ENCODE measurements around the gene TMEM151B. TPM values are rescaled to one million over a fixed set of nuclear protein-coding genes. Genes with fewer than 3 reads are reported as not detected.

TMEM151B gene
- total and polyA plus RNA-seq, 10 of the 15 experiments (the other 5 are each of a cell fraction or from before 2014, with no cell fraction given) = 0.01 to 0.19 (median 0.05) TPM; not detected in 6

DNA sequence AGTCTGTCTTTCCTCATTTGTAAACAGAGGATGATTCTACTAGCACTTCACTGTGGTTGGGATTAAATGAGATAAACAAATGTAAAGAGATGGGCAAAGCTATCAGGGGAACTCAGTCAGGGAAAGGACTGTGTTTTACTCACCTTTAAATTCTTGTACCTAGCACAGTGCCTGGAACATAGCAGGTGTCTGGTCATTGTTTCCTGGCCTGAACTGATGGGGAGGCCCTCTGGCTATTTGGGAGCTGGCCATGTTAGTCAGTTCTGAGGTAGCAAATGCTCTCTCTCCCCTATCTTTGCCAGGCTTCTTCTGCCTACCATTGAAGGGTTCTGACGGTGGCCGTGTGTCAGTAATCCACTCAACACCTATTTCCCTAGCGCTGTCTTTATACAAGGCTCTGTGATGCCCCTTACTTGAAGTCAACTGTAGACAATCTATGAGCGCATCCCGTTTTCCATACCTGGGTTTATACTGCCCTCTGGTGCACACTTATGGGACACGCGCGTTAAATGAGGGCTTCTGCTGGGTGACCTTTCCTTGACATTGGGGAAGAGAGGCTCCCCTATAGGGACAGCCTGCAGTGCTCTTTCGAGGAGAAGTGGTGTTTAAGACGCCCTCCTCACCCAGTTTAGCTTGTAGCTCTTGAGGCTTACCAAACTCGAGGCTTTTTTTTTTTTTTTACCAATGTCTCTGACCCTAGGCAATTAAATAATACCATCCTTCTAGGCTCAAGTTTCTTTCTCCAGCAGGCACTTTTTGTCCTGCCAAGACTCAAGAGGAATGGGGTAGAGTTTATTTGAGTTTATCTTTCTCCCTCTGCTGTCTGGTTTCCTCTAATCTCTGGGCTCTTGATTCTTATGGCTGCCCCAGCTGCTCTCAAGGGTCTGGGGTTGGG, 68.2 kb downstream of the TMEM151B start (continued):
- no peak for TF ChIP-seq HCFC1 (IDR thresholded peaks at IDR 0.05; ENCODE audit: low read length)
- no peak for TF ChIP-seq DPF2 (IDR thresholded peaks at IDR 0.05)
- TF ChIP-seq POLR2AphosphoS2 (IDR thresholded peaks at IDR 0.05; ENCODE audit: low read depth, low read length) = no peak
- TF ChIP-seq, protein P1, sequence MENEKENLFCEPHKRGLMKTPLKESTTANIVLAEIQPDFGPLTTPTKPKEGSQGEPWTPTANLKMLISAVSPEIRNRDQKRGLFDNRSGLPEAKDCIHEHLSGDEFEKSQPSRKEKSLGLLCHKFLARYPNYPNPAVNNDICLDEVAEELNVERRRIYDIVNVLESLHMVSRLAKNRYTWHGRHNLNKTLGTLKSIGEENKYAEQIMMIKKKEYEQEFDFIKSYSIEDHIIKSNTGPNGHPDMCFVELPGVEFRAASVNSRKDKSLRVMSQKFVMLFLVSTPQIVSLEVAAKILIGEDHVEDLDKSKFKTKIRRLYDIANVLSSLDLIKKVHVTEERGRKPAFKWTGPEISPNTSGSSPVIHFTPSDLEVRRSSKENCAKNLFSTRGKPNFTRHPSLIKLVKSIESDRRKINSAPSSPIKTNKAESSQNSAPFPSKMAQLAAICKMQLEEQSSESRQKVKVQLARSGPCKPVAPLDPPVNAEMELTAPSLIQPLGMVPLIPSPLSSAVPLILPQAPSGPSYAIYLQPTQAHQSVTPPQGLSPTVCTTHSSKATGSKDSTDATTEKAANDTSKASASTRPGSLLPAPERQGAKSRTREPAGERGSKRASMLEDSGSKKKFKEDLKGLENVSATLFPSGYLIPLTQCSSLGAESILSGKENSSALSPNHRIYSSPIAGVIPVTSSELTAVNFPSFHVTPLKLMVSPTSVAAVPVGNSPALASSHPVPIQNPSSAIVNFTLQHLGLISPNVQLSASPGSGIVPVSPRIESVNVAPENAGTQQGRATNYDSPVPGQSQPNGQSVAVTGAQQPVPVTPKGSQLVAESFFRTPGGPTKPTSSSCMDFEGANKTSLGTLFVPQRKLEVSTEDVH (IDR thresholded peaks at IDR 0.05; ENCODE audit: low read depth, partially characterized antibody) = no peak
- TF ChIP-seq FOXM1 (IDR thresholded peaks at IDR 0.05; ENCODE audit: low read depth, low read length) = 0 out of 2 replicates have a peak, but pooled peaks have one; percentile 17
- TF ChIP-seq ZNF207 (IDR thresholded peaks at IDR 0.05; ENCODE audit: borderline replicate concordance) = no peak
- TF ChIP-seq RB1 (IDR thresholded peaks at IDR 0.05; ENCODE audit: borderline replicate concordance) = no peak
- no peak for TF ChIP-seq HDAC2 (IDR thresholded peaks at IDR 0.05)
- TF ChIP-seq NR2C1 (IDR thresholded peaks at IDR 0.05) = no peak
- TF ChIP-seq EZH2 (IDR thresholded peaks at IDR 0.05; ENCODE audit: borderline replicate concordance, control insufficient read depth, low read depth, low read length) = no peak
- no peak for TF ChIP-seq SUZ12 (IDR thresholded peaks at IDR 0.05; ENCODE audit: unreplicated experiment)
- TF ChIP-seq SMC3 (IDR thresholded peaks at IDR 0.05; ENCODE audit: borderline replicate concordance, low read length) = peak; percentile 74
- TF ChIP-seq, protein P2, sequence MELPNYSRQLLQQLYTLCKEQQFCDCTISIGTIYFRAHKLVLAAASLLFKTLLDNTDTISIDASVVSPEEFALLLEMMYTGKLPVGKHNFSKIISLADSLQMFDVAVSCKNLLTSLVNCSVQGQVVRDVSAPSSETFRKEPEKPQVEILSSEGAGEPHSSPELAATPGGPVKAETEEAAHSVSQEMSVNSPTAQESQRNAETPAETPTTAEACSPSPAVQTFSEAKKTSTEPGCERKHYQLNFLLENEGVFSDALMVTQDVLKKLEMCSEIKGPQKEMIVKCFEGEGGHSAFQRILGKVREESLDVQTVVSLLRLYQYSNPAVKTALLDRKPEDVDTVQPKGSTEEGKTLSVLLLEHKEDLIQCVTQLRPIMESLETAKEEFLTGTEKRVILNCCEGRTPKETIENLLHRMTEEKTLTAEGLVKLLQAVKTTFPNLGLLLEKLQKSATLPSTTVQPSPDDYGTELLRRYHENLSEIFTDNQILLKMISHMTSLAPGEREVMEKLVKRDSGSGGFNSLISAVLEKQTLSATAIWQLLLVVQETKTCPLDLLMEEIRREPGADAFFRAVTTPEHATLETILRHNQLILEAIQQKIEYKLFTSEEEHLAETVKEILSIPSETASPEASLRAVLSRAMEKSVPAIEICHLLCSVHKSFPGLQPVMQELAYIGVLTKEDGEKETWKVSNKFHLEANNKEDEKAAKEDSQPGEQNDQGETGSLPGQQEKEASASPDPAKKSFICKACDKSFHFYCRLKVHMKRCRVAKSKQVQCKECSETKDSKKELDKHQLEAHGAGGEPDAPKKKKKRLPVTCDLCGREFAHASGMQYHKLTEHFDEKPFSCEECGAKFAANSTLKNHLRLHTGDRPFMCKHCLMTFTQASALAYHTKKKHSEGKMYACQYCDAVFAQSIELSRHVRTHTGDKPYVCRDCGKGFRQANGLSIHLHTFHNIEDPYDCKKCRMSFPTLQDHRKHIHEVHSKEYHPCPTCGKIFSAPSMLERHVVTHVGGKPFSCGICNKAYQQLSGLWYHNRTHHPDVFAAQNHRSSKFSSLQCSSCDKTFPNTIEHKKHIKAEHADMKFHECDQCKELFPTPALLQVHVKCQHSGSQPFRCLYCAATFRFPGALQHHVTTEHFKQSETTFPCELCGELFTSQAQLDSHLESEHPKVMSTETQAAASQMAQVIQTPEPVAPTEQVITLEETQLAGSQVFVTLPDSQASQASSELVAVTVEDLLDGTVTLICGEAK (IDR thresholded peaks at IDR 0.05; ENCODE audit: borderline replicate concordance) = no peak
- TF ChIP-seq, protein P3, sequence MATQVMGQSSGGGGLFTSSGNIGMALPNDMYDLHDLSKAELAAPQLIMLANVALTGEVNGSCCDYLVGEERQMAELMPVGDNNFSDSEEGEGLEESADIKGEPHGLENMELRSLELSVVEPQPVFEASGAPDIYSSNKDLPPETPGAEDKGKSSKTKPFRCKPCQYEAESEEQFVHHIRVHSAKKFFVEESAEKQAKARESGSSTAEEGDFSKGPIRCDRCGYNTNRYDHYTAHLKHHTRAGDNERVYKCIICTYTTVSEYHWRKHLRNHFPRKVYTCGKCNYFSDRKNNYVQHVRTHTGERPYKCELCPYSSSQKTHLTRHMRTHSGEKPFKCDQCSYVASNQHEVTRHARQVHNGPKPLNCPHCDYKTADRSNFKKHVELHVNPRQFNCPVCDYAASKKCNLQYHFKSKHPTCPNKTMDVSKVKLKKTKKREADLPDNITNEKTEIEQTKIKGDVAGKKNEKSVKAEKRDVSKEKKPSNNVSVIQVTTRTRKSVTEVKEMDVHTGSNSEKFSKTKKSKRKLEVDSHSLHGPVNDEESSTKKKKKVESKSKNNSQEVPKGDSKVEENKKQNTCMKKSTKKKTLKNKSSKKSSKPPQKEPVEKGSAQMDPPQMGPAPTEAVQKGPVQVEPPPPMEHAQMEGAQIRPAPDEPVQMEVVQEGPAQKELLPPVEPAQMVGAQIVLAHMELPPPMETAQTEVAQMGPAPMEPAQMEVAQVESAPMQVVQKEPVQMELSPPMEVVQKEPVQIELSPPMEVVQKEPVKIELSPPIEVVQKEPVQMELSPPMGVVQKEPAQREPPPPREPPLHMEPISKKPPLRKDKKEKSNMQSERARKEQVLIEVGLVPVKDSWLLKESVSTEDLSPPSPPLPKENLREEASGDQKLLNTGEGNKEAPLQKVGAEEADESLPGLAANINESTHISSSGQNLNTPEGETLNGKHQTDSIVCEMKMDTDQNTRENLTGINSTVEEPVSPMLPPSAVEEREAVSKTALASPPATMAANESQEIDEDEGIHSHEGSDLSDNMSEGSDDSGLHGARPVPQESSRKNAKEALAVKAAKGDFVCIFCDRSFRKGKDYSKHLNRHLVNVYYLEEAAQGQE (IDR thresholded peaks at IDR 0.05; ENCODE audit: low read depth, low read length) = no peak
- peak; percentile 45 for TF ChIP-seq ATF7 (IDR thresholded peaks at IDR 0.05; ENCODE audit: low read depth)

Measured in GM12878 (cell line).